HG02973 (cell line): ENCODE results near the gene LMO7.
A peak's percentile ranks its signal among the peaks of the same experiment; 100 is the strongest.

ENCODE experiments used
- ATAC-seq: cut with Tn5 transposase; IDR thresholded peaks from one replicate; pipeline ENCODE4 v1.9.1; 2021; ENCODE audit warnings: moderate library complexity; ENCODE audit not compliant: unreplicated experiment

The LMO7 gene

GRCh38 chr13:75796825-75797224, 160.7 kb downstream of the LMO7 start:
- ATAC-seq, result no peak

- no peak for ATAC-seq
Measured at GRCh38 chr13:75797239-75797638, 161.1 kb downstream of the LMO7 start.

- ATAC-seq, result no peak
Measured at GRCh38 chr13:75797719-75798118, 161.6 kb downstream of the LMO7 start.

GRCh38 chr13:75798353-75799255, 162.5 kb downstream of the LMO7 start:
- ATAC-seq, result no peak

- ATAC-seq, result no peak
Measured at GRCh38 chr13:75800545-75800944, 164.4 kb downstream of the LMO7 start.

- no peak for ATAC-seq
Measured at GRCh38 chr13:75801388-75801945, 165.3 kb downstream of the LMO7 start.

GRCh38 chr13:75802161-75802560, 166.0 kb downstream of the LMO7 start:
- ATAC-seq, result no peak

- peak; percentile 71 for ATAC-seq
Measured at GRCh38 chr13:75803164-75803611, 167.1 kb downstream of the LMO7 start.

GRCh38 chr13:75804054-75804453, 167.9 kb downstream of the LMO7 start:
- no peak for ATAC-seq

GRCh38 chr13:75804605-75805004, 168.5 kb downstream of the LMO7 start:
- ATAC-seq, result no peak

- no peak for ATAC-seq
Measured at GRCh38 chr13:75806117-75806516, 170.0 kb downstream of the LMO7 start.

- ATAC-seq, result no peak
Measured at GRCh38 chr13:75811361-75811760, 175.2 kb downstream of the LMO7 start.

GRCh38 chr13:75811841-75812240, 175.7 kb downstream of the LMO7 start:
- no peak for ATAC-seq

- ATAC-seq, result no peak
Measured at GRCh38 chr13:75812751-75813181, 176.6 kb downstream of the LMO7 start.

GRCh38 chr13:75813323-75813722, 177.2 kb downstream of the LMO7 start:
- ATAC-seq, result no peak

GRCh38 chr13:75818179-75818967, 182.2 kb downstream of the LMO7 start:
- no peak for ATAC-seq

- no peak for ATAC-seq
Measured at GRCh38 chr13:75818968-75819225, 182.8 kb downstream of the LMO7 start.

GRCh38 chr13:75825161-75825560, 189.0 kb downstream of the LMO7 start:
- no peak for ATAC-seq

- ATAC-seq, result peak; percentile 52
Measured at GRCh38 chr13:75825594-75825993, 189.5 kb downstream of the LMO7 start.

GRCh38 chr13:75826391-75826790, 190.3 kb downstream of the LMO7 start:
- ATAC-seq, result no peak

- no peak for ATAC-seq
Measured at GRCh38 chr13:75829830-75830229, 193.7 kb downstream of the LMO7 start.

GRCh38 chr13:75830842-75831241, 194.7 kb downstream of the LMO7 start:
- ATAC-seq, result no peak
